Epidermal melanocyte (primary cell): ENCODE results near the gene ADNP.

Experiments used
- DNase-seq: peaks from one replicate; pipeline ENCODE4 v3.0.0; 2011; ENCODE audit warnings: low spot score; ENCODE audit not compliant: insufficient read length

Gene ADNP

GRCh38 chr20:50874111-50874757 is 57.0 kb downstream of the ADNP start:
- DNase-seq, result no peak

GRCh38 chr20:50873585-50873984 is 57.7 kb downstream of the ADNP start:
- DNase-seq, result no peak

GRCh38 chr20:50872560-50873425 is 58.4 kb downstream of the ADNP start:
- no peak for DNase-seq

- DNase-seq, result no peak
These were observed 60.6 kb downstream of the ADNP start for GRCh38 chr20:50870561-50871161.

- DNase-seq, result no peak
These were observed 62.4 kb downstream of the ADNP start for GRCh38 chr20:50868509-50869495.

- DNase-seq, result no peak
These were observed 63.4 kb downstream of the ADNP start for GRCh38 chr20:50867805-50868204.

GRCh38 chr20:50866831-50867230 is 64.4 kb downstream of the ADNP start:
- DNase-seq, result no peak

GRCh38 chr20:50866036-50866685 is 65.1 kb downstream of the ADNP start:
- no peak for DNase-seq

- no peak for DNase-seq
These were observed 65.6 kb downstream of the ADNP start for GRCh38 chr20:50865591-50865990.

- no peak for DNase-seq
These were observed 66.1 kb downstream of the ADNP start for GRCh38 chr20:50865114-50865513.

- DNase-seq, result no peak
These were observed 68.7 kb downstream of the ADNP start for GRCh38 chr20:50862546-50862945.

- no peak for DNase-seq
These were observed 70.2 kb downstream of the ADNP start for GRCh38 chr20:50861012-50861411.

GRCh38 chr20:50859161-50859560 is 72.1 kb downstream of the ADNP start:
- no peak for DNase-seq

- no peak for DNase-seq
These were observed 72.7 kb downstream of the ADNP start for GRCh38 chr20:50858525-50858924.

GRCh38 chr20:50857348-50857747 is 73.9 kb downstream of the ADNP start:
- no peak for DNase-seq

- no peak for DNase-seq
These were observed 74.7 kb downstream of the ADNP start for GRCh38 chr20:50856475-50857041.

- DNase-seq, result no peak
These were observed 75.5 kb downstream of the ADNP start for GRCh38 chr20:50855498-50856474.

- no peak for DNase-seq
These were observed 76.6 kb downstream of the ADNP start for GRCh38 chr20:50854506-50855249.
